ENCODE results near the gene EVI5L. TPM values are rescaled to one million over a fixed set of nuclear protein-coding genes. Genes with fewer than 3 reads are reported as not detected.
"Not testable (repeated sequence)": the region's sequence is repeated elsewhere in the genome, so short reads cannot be mapped to it uniquely, and the experiment has no call there.

The EVI5L gene
- polyA plus RNA-seq, 1 experiment, result 11.7 TPM

DNA sequence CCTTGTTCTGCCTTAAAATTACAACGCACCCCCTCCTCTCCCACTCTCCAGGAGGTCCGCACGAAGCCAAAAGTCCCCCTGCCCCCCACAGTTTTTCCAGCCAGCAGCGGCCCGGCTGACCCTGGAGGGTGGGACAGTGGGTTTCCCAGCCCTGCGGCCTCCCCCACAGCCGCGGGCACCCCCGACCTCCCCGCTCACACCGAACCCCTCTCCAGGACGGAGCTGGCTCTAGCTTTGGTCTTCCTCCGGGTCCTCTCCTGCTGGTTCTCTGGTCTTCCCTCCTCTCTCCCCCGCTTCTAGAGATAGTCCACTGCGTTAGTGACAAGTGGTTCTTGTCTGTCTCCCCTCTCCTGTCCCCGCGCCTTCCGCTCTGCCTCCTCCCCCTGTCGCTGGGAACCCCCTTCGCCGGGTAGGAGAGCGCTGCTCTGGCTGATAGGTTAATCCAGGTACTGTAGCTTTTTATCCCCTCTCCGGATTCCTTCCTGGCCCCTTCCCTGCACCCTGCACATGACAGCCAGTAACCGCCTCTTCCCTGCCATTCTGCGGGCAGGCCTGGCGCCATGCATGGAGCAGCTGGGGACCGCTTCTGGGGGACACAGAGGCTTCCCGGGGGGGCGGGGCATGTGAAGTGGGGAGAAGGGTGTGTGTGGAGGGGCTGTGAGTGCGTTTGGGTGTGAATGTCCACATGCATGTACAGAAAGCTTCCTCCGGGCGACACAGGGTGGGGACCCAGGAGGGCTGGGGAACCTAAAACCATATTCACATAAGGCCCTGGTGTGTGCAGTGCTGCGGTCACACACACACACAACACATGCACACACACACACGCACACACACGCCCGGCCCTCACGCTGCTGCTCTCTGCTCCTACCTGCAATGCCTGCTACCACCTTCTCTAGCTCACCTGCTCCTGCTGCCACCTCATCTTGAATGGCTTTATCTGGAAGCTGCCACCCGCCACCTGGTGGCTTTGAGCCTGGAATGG, 27.0 kb downstream of the EVI5L start:
- DNase-seq (ENCODE audit: low read depth), result no peak
- ChIA-PET CTCF (interaction anchor here (0.8 to 2.8 kb wide), 3 partner anchors 11 to 25 kb away, joined by 3 to 13 read pairs (median 6); no protein-coding TSS in a partner anchor), POLR2A (no interaction called here)
- TF ChIP-seq, protein P1, sequence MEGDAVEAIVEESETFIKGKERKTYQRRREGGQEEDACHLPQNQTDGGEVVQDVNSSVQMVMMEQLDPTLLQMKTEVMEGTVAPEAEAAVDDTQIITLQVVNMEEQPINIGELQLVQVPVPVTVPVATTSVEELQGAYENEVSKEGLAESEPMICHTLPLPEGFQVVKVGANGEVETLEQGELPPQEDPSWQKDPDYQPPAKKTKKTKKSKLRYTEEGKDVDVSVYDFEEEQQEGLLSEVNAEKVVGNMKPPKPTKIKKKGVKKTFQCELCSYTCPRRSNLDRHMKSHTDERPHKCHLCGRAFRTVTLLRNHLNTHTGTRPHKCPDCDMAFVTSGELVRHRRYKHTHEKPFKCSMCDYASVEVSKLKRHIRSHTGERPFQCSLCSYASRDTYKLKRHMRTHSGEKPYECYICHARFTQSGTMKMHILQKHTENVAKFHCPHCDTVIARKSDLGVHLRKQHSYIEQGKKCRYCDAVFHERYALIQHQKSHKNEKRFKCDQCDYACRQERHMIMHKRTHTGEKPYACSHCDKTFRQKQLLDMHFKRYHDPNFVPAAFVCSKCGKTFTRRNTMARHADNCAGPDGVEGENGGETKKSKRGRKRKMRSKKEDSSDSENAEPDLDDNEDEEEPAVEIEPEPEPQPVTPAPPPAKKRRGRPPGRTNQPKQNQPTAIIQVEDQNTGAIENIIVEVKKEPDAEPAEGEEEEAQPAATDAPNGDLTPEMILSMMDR (IDR thresholded peaks at IDR 0.05; ENCODE audit: insufficient read depth, low read depth, low read length), result no peak
- Histone ChIP-seq H3K4me3 (ENCODE audit: low read depth, low read length) (no peak overlapping the region), H3K36me3 (ENCODE audit: control insufficient read depth, insufficient read depth, low read length) (no peaks in the 10 kb centered on the region; the same call in 1 of the 2 replicates), H3K27me3 (ENCODE audit: control insufficient read depth, insufficient read depth, low read length) (no peaks in the 10 kb centered on the region)

DNA sequence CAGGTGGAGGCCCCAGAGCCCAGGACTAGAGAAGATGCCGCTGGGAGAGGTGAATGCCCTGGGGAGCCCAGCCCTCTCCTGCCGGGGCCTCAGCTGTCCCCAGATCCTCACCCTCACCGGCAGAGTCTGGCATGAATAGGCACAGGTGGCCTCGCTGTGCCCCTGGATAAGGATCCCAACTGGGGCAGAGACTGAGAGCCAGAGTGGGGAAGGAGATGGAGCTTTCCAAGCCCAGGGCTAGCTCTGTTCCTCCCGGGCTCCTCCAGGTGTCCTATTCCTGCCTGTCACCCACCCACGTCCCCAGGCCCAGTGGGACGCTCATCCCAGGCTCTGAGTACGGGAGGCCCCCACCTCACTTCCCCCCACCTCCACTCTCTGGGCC, 27.7 kb downstream of the EVI5L start:
- TF ChIP-seq, protein P1 (IDR thresholded peaks at IDR 0.05; ENCODE audit: insufficient read depth, low read depth, low read length), result no peak
- ChIA-PET CTCF (interaction anchor here (0.8 to 2.8 kb wide), 4 partner anchors 11 to 86 kb away, joined by 3 to 13 read pairs (median 5); partner anchors contain the start of gene TIMM44), POLR2A (no interaction called here)
- no peaks in the 10 kb centered on the region; the same call in 1 of the 2 replicates for H3K36me3 ChIP-seq (ENCODE audit: control insufficient read depth, insufficient read depth, low read length)
- no peak for DNase-seq (ENCODE audit: low read depth)
- H3K4me3 ChIP-seq (ENCODE audit: low read depth, low read length), result no peak overlapping the region
- H3K27me3 ChIP-seq (ENCODE audit: control insufficient read depth, insufficient read depth, low read length), result no peaks in the 10 kb centered on the region

DNA sequence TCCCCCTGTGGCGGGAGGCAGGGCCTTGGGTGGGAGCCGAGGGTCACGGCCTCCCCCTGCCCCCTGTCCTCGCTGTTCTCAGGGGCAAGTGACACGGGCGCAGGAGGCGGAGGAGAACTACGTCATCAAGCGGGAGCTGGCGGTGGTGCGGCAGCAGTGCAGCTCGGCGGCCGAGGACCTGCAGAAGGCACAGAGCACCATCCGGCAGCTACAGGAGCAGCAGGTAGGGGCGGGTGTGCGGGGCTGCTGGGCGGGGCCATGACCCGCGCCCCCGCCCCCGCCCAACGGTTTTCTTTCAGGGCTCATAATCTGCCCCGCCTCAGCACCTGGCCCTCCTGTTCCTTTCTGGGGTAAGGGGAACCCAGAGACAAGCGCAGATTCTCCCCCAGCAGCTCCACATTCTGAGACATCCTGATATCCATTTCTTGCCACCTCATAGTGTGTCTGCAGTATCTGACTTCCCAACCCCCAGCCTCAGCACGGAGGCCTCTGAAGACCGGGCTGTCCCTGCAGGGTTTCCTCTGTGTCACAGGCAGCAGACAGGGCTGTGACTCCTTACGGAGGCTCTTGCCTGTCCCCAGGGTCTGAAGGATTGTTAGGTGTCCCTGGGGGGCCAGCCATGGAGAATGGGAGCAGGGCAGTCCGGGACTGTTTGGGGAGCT, 28.2 kb downstream of the EVI5L start:
- TF ChIP-seq, protein P1 (IDR thresholded peaks at IDR 0.05; ENCODE audit: insufficient read depth, low read depth, low read length), result no peak
- Histone ChIP-seq H3K27me3 (ENCODE audit: control insufficient read depth, insufficient read depth, low read length) (no peaks in the 10 kb centered on the region), H3K36me3 (ENCODE audit: control insufficient read depth, insufficient read depth, low read length) (no peaks in the 10 kb centered on the region; the same call in 1 of the 2 replicates), H3K4me3 (ENCODE audit: low read depth, low read length) (no peak overlapping the region)
- POLR2A ChIA-PET, result no interaction called here
- CTCF ChIA-PET, result interaction anchor here (1.4 to 2.8 kb wide), 3 partner anchors 11 to 86 kb away, joined by 4 to 13 read pairs (median 6); partner anchors contain the start of gene TIMM44
- no peak for DNase-seq (ENCODE audit: low read depth)

DNA sequence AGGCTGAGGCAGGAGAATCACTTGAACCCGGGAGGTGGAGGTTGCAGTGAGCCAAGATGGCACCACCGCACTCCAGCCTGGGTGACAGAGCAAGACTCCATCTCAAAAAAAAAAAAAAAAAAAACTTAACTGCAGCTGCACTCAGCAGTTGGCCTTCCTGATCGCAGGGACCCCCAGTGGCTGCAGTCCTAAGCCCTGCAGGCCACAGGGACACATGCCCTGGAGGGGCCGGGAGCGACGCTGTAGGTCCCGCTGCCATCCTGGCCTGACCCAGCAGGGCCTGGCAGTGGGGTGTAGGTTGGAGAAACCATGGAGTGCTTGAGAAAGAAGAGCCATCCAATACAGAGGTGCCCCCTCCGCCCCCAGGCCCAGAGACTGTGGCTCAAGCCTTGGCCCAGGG, 29.1 kb downstream of the EVI5L start:
- POLR2A ChIA-PET; H3K4me3 ChIP-seq (ENCODE audit: low read depth, low read length); H3K36me3 ChIP-seq (ENCODE audit: control insufficient read depth, insufficient read depth, low read length); DNase-seq (ENCODE audit: low read depth); H3K27me3 ChIP-seq (ENCODE audit: control insufficient read depth, insufficient read depth, low read length): not testable (repeated sequence)
- CTCF ChIA-PET, result interaction anchor here (1.5 to 2.8 kb wide), 2 partner anchors 10 to 85 kb away, joined by 4 to 13 read pairs; partner anchors contain the start of gene TIMM44

DNA sequence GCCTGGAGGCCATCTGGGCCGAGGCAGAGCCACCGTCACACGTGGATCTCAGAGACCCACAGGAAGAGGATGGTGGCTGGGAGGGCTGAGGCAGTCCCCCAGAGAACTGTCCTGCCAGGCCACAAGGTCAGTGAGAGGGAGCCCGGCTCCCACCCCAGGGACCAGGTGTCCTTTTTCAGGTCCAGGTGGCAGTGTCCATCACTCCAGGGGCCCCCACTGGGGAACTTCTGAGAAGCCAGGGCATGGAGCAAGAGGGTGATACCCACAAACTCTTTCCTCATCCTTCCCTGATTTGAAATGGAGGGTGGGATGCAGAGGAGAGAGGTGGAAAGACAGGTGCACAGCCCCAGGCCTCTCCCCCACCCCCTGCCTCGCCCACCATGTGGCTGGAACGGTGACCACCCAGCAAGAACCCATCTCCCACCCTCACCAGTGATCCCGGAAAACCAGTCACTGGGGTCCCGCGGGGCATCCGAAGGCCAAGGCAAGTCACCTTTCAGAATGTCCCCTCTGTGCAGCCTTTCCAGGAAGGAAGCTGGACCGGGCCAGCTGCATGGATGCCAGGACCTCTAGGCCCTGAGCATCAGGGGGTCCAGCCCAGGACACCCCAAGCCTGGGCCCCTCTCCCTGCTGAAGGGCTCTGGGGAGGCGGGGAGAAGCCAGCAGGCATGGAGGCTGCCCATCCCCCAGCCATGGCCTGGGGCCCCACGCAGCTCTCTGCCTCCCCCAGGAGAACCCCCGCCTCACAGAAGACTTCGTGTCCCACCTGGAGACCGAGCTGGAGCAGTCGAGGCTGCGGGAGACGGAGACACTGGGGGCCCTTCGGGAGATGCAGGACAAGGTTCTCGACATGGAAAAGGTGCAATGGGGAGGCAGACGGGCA, 30.1 kb downstream of the EVI5L start:
- Histone ChIP-seq H3K36me3 (ENCODE audit: control insufficient read depth, insufficient read depth, low read length) (no peaks in the 10 kb centered on the region; the same call in none of the 2 replicates), H3K27me3 (ENCODE audit: control insufficient read depth, insufficient read depth, low read length) (no peaks in the 10 kb centered on the region), H3K4me3 (ENCODE audit: low read depth, low read length) (no peak overlapping the region)
- DNase-seq (ENCODE audit: low read depth), result no peak
- CTCF ChIA-PET, result interaction anchor here (0.8 to 2.8 kb wide), 3 partner anchors 9 to 10 kb away, joined by 3 to 13 read pairs (median 5); no protein-coding TSS in a partner anchor
- POLR2A ChIA-PET, result no interaction called here
- TF ChIP-seq, protein P1 (IDR thresholded peaks at IDR 0.05; ENCODE audit: insufficient read depth, low read depth, low read length), result no peak

All from BJ (cell line).